ENCODE measurements around the gene SMIM44. TPM values are rescaled to one million over a fixed set of nuclear protein-coding genes. Genes with fewer than 3 reads are reported as not detected.

The SMIM44 gene
- total and polyA plus RNA-seq, 8 donors, result not detected

DNA sequence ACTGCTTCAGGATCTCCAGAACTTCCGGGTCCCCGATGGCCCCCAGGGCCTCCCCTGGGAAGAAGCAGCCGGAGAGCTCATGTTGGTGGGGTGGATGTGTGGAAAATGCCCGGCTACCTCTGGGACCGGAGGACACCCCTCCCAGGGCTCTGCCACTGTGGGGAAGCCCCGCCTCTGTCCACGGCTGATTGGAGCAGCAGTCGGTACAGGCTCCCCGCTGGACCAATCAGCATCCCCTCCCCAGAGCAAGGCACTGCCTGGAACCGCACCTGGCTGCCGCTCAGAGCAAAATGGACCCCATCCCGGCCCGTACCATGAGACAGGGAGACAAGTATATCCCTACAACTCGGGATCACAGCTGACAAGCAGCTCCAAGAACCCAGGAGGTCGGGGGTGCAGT lies 10.8 kb upstream of the SMIM44 start:
- Histone ChIP-seq H3K4me3 (no peak overlapping the region), H3K36me3 (peaks cover 0 to 66% of the 10 kb centered on the region in 2 donors), H3K9me3 (no peaks in the 10 kb centered on the region), H3K27me3 (no peaks in the 10 kb centered on the region), H3K27ac (no peak overlapping the region), H3K4me1 (peaks cover 0 to 2% of the 10 kb centered on the region in 2 donors)
- intact Hi-C loops (cut with DNase I), result no loop called here
- TF ChIP-seq, protein P1, sequence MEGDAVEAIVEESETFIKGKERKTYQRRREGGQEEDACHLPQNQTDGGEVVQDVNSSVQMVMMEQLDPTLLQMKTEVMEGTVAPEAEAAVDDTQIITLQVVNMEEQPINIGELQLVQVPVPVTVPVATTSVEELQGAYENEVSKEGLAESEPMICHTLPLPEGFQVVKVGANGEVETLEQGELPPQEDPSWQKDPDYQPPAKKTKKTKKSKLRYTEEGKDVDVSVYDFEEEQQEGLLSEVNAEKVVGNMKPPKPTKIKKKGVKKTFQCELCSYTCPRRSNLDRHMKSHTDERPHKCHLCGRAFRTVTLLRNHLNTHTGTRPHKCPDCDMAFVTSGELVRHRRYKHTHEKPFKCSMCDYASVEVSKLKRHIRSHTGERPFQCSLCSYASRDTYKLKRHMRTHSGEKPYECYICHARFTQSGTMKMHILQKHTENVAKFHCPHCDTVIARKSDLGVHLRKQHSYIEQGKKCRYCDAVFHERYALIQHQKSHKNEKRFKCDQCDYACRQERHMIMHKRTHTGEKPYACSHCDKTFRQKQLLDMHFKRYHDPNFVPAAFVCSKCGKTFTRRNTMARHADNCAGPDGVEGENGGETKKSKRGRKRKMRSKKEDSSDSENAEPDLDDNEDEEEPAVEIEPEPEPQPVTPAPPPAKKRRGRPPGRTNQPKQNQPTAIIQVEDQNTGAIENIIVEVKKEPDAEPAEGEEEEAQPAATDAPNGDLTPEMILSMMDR (IDR thresholded peaks at IDR 0.05), result no peak
- DNase-seq, result no peak
- ATAC-seq, result peak; percentile 27

DNA sequence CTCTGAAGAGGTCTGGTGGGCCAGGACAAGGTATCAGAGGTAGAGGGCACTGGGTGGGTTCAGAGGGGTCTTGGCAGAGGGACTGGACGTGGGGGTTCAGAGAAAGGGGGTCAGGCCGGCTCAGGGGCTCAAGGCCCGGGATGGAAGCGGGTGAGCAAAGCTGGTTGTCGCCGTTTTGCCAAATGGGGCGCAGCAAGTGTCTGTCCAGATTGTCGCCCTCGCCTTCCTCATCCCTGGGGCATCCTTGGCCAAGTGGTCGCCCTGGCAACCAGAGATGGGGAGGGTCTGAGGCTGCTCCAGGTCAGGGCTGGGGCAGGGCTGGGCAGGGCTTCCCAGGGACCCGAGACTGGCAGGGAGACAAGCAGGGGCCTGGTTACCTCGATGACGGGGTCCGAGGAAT lies 10.4 kb upstream of the SMIM44 start:
- Histone ChIP-seq H3K4me1 (no peaks in the 10 kb centered on the region), H3K36me3 (peaks cover 0 to 66% of the 10 kb centered on the region in 2 donors), H3K27ac (no peak overlapping the region), H3K9me3 (no peaks in the 10 kb centered on the region), H3K27me3 (no peaks in the 10 kb centered on the region), H3K4me3 (no peak overlapping the region)
- intact Hi-C loops (cut with DNase I), result no loop called here
- TF ChIP-seq, protein P1 (IDR thresholded peaks at IDR 0.05), result no peak
- ATAC-seq, result no peak
- no peak for DNase-seq

DNA sequence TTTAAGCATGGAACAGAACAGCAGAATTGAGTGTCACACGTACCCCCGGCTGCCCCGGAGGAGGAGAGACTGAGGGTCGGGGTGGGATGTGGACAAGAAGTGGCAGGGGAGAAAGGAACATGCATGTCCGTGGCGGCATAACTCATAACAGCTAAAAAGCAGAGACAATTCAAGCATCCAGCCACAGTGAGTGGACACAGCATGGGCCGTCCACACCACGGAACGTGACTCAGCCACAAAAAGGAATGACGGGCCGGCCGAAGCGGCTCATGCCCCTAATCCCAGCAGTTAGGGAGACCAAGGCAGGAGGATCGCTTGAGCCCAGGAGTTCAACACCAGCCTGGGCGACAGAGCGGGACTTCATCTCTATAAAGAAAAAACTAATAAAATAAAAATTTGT lies 9.7 kb upstream of the SMIM44 start:
- no peaks in the 10 kb centered on the region for H3K9me3 ChIP-seq
- intact Hi-C loops (cut with DNase I), result no loop called here
- DNase-seq (no peak), ATAC-seq (no peak)
- H3K27me3 ChIP-seq, result no peaks in the 10 kb centered on the region
- H3K4me3 ChIP-seq, result no peak overlapping the region
- TF ChIP-seq, protein P1 (IDR thresholded peaks at IDR 0.05), result no peak
- H3K36me3 ChIP-seq, result peaks cover 0 to 66% of the 10 kb centered on the region in 2 donors
- no peak overlapping the region for H3K27ac ChIP-seq
- no peaks in the 10 kb centered on the region for H3K4me1 ChIP-seq

GRCh38 chr19:3492131-3492839 lies 9.0 kb upstream of the SMIM44 start:
- intact Hi-C loops (cut with DNase I), result no loop called here
- no peaks in the 10 kb centered on the region for H3K4me1 ChIP-seq
- no peaks in the 10 kb centered on the region for H3K9me3 ChIP-seq
- H3K27ac ChIP-seq, result no peak overlapping the region
- ATAC-seq (no peak), DNase-seq (peak in 1 of 4 donors; percentile 74)
- TF ChIP-seq, protein P1 (IDR thresholded peaks at IDR 0.05), result no peak
- peaks cover 0 to 66% of the 10 kb centered on the region in 2 donors for H3K36me3 ChIP-seq
- no peak overlapping the region for H3K4me3 ChIP-seq
- H3K27me3 ChIP-seq, result no peaks in the 10 kb centered on the region

GRCh38 chr19:3491396-3492119 lies 8.3 kb upstream of the SMIM44 start:
- Histone ChIP-seq H3K27me3 (no peaks in the 10 kb centered on the region), H3K27ac (no peak overlapping the region), H3K4me3 (no peak overlapping the region), H3K4me1 (no peaks in the 10 kb centered on the region), H3K36me3 (peaks cover 0 to 63% of the 10 kb centered on the region in 2 donors), H3K9me3 (no peaks in the 10 kb centered on the region)
- TF ChIP-seq, protein P1 (IDR thresholded peaks at IDR 0.05), result no peak
- intact Hi-C loops (cut with DNase I), result no loop called here
- DNase-seq, result no peak
- ATAC-seq, result no peak
